Kidney (tissue), 14 donors: ENCODE measurements around the gene LIMS2. TPM values are rescaled to one million over a fixed set of nuclear protein-coding genes. Genes with fewer than 3 reads are reported as not detected.

Source experiments
- DNase-seq, 5 donors: peaks; one replicate each; pipeline ENCODE4 v3.0.0-alpha.2; 2013 to 2020
- FAIRE-seq: peaks from 2 replicates; lab custom pipeline; 2012; peaks lifted over from hg19 to GRCh38; lab: Jason Lieb, UNC
- H3K27ac ChIP-seq, 2 donors: one replicate each; pipeline ENCODE4 v1.7.0; 2013; ENCODE audit warnings: low read depth in 2 of 2, low read length in 2 of 2, inconsistent platforms in 1 of 2
- H3K27me3 ChIP-seq: one replicate; pipeline ENCODE4 v1.7.1; 2013; ENCODE audit warnings: low read length, inconsistent platforms; ENCODE audit not compliant: control insufficient read depth, insufficient read depth
- H3K36me3 ChIP-seq, 3 donors: one replicate each; pipeline versions ENCODE4 v1.7.0 to v1.7.1; 2013; ENCODE audit warnings: low read length in 3 of 3, control low read depth in 1 of 3, inconsistent platforms in 1 of 3; ENCODE audit not compliant: insufficient read depth in 3 of 3, control insufficient read depth in 2 of 3
- H3K4me1 ChIP-seq, 3 donors: one replicate each; pipeline versions ENCODE4 v1.7.0 to v1.7.1; 2013; ENCODE audit warnings: low read length in 3 of 3, inconsistent platforms in 1 of 3, low read depth in 1 of 3; ENCODE audit not compliant: control insufficient read depth in 2 of 3, insufficient read depth in 2 of 3
- H3K4me3 ChIP-seq, 3 donors: one replicate each; pipeline versions ENCODE4 v1.7.0 to v1.8.1; 2013; ENCODE audit warnings: low read length in 3 of 3, control low read depth in 1 of 3, inconsistent platforms in 1 of 3
- H3K9ac ChIP-seq, 3 donors: one replicate each; pipeline versions ENCODE4 v1.7.0 to v1.7.1; 2013; ENCODE audit warnings: low read length in 3 of 3, control low read depth in 1 of 3, inconsistent platforms in 1 of 3
- H3K9me3 ChIP-seq, 3 donors: one replicate each; pipeline versions ENCODE4 v1.7.0 to v1.7.1; 2013; ENCODE audit warnings: low read length in 3 of 3, control low read depth in 1 of 3, inconsistent platforms in 1 of 3; ENCODE audit not compliant: control insufficient read depth in 2 of 3, insufficient read depth in 1 of 3
- CTCF ChIP-seq: IDR thresholded peaks from 3 replicates; pipeline ENCODE4 v1.5.1; 2012; ENCODE audit warnings: mild to moderate bottlenecking, moderate library complexity, borderline replicate concordance; ENCODE audit not compliant: insufficient read depth; ENCODE audit errors: extremely low read depth
- intact Hi-C: fragments of 100-400 bp; cut with DNase I; formaldehyde crosslinking; loops from one replicate; pipeline ENCODE4 v1.11.1; 2022
- polyA plus RNA-seq: library from polyadenylated mRNA; stranded (reverse); fragments of 350-450 nt; fragmentation: Illumina TruSeq; extraction: RNeasy Lipid Tissue Mini Kit (QIAGEN cat#74804); gene quantifications from one replicate; pipeline ENCODE4 v1.2.3, GENCODE V29; 2014; ENCODE audit warnings: low read depth, low replicate concordance; ENCODE audit not compliant: insufficient read depth
- total RNA-seq: library from RNA; stranded (reverse); fragmentation: NEBNext Ultra II Directional; extraction: Animal tissue kit (Norgen Biotek cat#: 25700); gene quantifications from one replicate; pipeline ENCODE4 v1.2.1, GENCODE V29; 2021
- donor health status: control.
- donor health status: control.
- donor health status: control.
- donor health status: control.
- donor health status: control.
- donor health status: DM: yes; HTN: yes; CAD: no.
- donor health status: Normal renal cell carcinoma (clear cell type).

Gene LIMS2
- total and polyA plus RNA-seq, 2 donors from 2014 or later = 101 to 107 TPM

- H3K36me3 ChIP-seq = peaks cover 6 to 26% (median 22%) of the 10 kb centered on the region in 3 donors
- FAIRE-seq = no peak
- H3K9ac ChIP-seq = no peak overlapping the region
- H3K27ac ChIP-seq = no peak overlapping the region
- no peak for TF ChIP-seq CTCF
- H3K9me3 ChIP-seq = no peaks in the 10 kb centered on the region
- H3K4me3 ChIP-seq = no peak overlapping the region
- no peaks in the 10 kb centered on the region for H3K27me3 ChIP-seq
- DNase-seq = no peak
- intact Hi-C loops = no loop called here
- peaks cover 0 to 14% (median 11%) of the 10 kb centered on the region in 3 donors for H3K4me1 ChIP-seq
Measured at GRCh38 chr2:127705391-127706065, 30.2 kb upstream of the LIMS2 start.

- Histone ChIP-seq H3K27me3 (no peaks in the 10 kb centered on the region), H3K4me3 (no peak overlapping the region), H3K36me3 (peaks cover 6 to 25% (median 22%) of the 10 kb centered on the region in 3 donors), H3K9ac (peak overlapping the region in 1 of 3 donors; percentile 27), H3K27ac (no peak overlapping the region), H3K9me3 (no peaks in the 10 kb centered on the region), H3K4me1 (peaks cover 0 to 14% (median 14%) of the 10 kb centered on the region in 3 donors)
- FAIRE-seq (no peak), DNase-seq (no peak)
- intact Hi-C loops = no loop called here
- TF ChIP-seq CTCF = no peak
Measured at GRCh38 chr2:127704641-127705390, 29.5 kb upstream of the LIMS2 start.

- Histone ChIP-seq H3K4me1 (peaks cover 0 to 14% (median 14%) of the 10 kb centered on the region in 3 donors), H3K9ac (no peak overlapping the region), H3K9me3 (no peaks in the 10 kb centered on the region), H3K27ac (no peak overlapping the region), H3K4me3 (peak overlapping the region in 1 of 3 donors; percentile 96), H3K36me3 (peaks cover under 1 to 10% (median 9%) of the 10 kb centered on the region in 3 donors), H3K27me3 (no peaks in the 10 kb centered on the region)
- TF ChIP-seq CTCF = no peak
- FAIRE-seq (no peak), DNase-seq (no peak)
- intact Hi-C loops = no loop called here
Measured at GRCh38 chr2:127703282-127703681, 28.0 kb upstream of the LIMS2 start.
